Keratinocyte (primary cell): ENCODE data around the gene NAA80. TPM values are rescaled to one million over a fixed set of nuclear protein-coding genes. Genes with fewer than 3 reads are reported as not detected.

Experiments
- DNase-seq: peaks from one replicate; pipeline ENCODE4 v3.0.0-alpha.2; 2011; ENCODE audit warnings: low read depth, missing footprints, low spot score
- FAIRE-seq: peaks from 2 replicates; lab custom pipeline; 2011; peaks lifted over from hg19 to GRCh38; lab: Jason Lieb, UNC
- H2AFZ ChIP-seq: 2 replicates; pipeline ENCODE4 v1.6.0; 2012; ENCODE audit warnings: low read length, control low read depth, inconsistent platforms; ENCODE audit not compliant: control insufficient read depth
- H3K27ac ChIP-seq: 2 replicates; pipeline ENCODE4 v1.5.1; 2011; ENCODE audit warnings: low read length; ENCODE audit not compliant: control insufficient read depth, insufficient read depth
- H3K27me3 ChIP-seq: 3 replicates; pipeline ENCODE4 v1.6.0; 2011; ENCODE audit warnings: low read length; ENCODE audit not compliant: control insufficient read depth, insufficient read depth; ENCODE audit errors: extremely low read depth
- H3K36me3 ChIP-seq, 2 experiments: 2 replicates in 1 of 2; 3 replicates in 1 of 2; pipeline ENCODE4 v1.5.1; 2011; ENCODE audit warnings: low read length in 2 of 2, mild to moderate bottlenecking in 1 of 2; ENCODE audit not compliant: control insufficient read depth in 2 of 2, insufficient read depth in 2 of 2; ENCODE audit errors: extremely low read depth in 1 of 2
- H3K4me1 ChIP-seq: 3 replicates; pipeline ENCODE4 v1.5.1; 2011; ENCODE audit warnings: low read length; ENCODE audit not compliant: control insufficient read depth, insufficient read depth; ENCODE audit errors: extremely low read depth
- H3K4me2 ChIP-seq: 3 replicates; pipeline ENCODE4 v1.6.0; 2011; ENCODE audit warnings: low read depth, low read length; ENCODE audit not compliant: control insufficient read depth, insufficient read depth; ENCODE audit errors: extremely low read depth
- H3K4me3 ChIP-seq, 3 experiments: fragments of 200-600 bp in 1 of 3; sonication (generic) in 1 of 3; 2 replicates in 2 of 3; 3 replicates in 1 of 3; pipeline ENCODE4 v1.5.1; 2011 to 2016; ENCODE audit warnings: low read length in 3 of 3, mild to moderate bottlenecking in 3 of 3, control low read depth in 2 of 3, inconsistent platforms in 1 of 3, low read depth in 1 of 3, mixed read lengths in 1 of 3, mixed run types in 1 of 3, moderate library complexity in 1 of 3; ENCODE audit not compliant: control insufficient read depth in 2 of 3, insufficient read depth in 2 of 3; ENCODE audit errors: extremely low read depth in 1 of 3
- H3K79me2 ChIP-seq: 2 replicates; pipeline ENCODE4 v1.6.0; 2012; ENCODE audit warnings: low read length; ENCODE audit not compliant: control insufficient read depth, insufficient read depth
- H3K9ac ChIP-seq: 3 replicates; pipeline ENCODE4 v1.6.0; 2011; ENCODE audit warnings: low read length; ENCODE audit not compliant: control insufficient read depth, insufficient read depth; ENCODE audit errors: extremely low read depth
- H3K9me1 ChIP-seq: 3 replicates; pipeline ENCODE4 v1.6.0; 2011; ENCODE audit warnings: low read length; ENCODE audit not compliant: control insufficient read depth, insufficient read depth; ENCODE audit errors: extremely low read depth
- H3K9me3 ChIP-seq: 2 replicates; pipeline ENCODE4 v1.5.1; 2012; ENCODE audit warnings: low read depth, low read length; ENCODE audit not compliant: control insufficient read depth
- H4K20me1 ChIP-seq: 3 replicates; pipeline ENCODE4 v1.6.0; 2011; ENCODE audit warnings: low read length; ENCODE audit not compliant: control insufficient read depth, insufficient read depth; ENCODE audit errors: extremely low read depth
- EZH2 ChIP-seq: IDR thresholded peaks from one replicate; pipeline ENCODE4 v1.6.1; 2012; ENCODE audit warnings: inconsistent platforms, mild to moderate bottlenecking, low read length, moderate library complexity
- dilution Hi-C: fragments of 300-500 bp; cut with MboI; formaldehyde crosslinking; loops from one replicate; pipeline ENCODE4 v1.7.0; 2020; ENCODE audit warnings: low sequenced_read_pairs; ENCODE audit not compliant: extremely low pct_ligation_motif_present
- polyA plus RNA-seq, 5 experiments: library from polyadenylated mRNA; depleted of rRNA in 3 of 5; stranded (reverse) in 3 of 5; stranded (forward) in 1 of 5; unstranded in 1 of 5; fragments of >200 nt; gene quantifications; 1 replicate in 1 of 5; 2 replicates in 3 of 5; 3 replicates in 1 of 5; pipeline versions ENCODE4 v1.2.1 to v1.2.3, GENCODE V29; 2011 to 2012; ENCODE audit warnings: missing spikeins in 2 of 5, low read depth in 1 of 5, low replicate concordance in 1 of 5
- TF ChIP-seq, protein P1 (sequence below), 3 experiments: IDR thresholded peaks in 1 of 3; conservative IDR thresholded peaks in 1 of 3; optimal IDR thresholded peaks in 1 of 3; 2 replicates in 2 of 3; 3 replicates in 1 of 3; pipeline versions ENCODE3 to v1.5.1; 2011; ENCODE audit warnings: low read length in 3 of 3, mild to moderate bottlenecking in 3 of 3, moderate library complexity in 2 of 3, control low read depth in 1 of 3, inconsistent platforms in 1 of 3; ENCODE audit not compliant: insufficient read depth in 2 of 3; ENCODE audit errors: extremely low read depth in 1 of 3

NAA80 gene
- polyA plus RNA-seq, 1 donor (not counting 4 experiments of a cell fraction or from before 2014, with no cell fraction given), result 6.1 TPM

DNA sequence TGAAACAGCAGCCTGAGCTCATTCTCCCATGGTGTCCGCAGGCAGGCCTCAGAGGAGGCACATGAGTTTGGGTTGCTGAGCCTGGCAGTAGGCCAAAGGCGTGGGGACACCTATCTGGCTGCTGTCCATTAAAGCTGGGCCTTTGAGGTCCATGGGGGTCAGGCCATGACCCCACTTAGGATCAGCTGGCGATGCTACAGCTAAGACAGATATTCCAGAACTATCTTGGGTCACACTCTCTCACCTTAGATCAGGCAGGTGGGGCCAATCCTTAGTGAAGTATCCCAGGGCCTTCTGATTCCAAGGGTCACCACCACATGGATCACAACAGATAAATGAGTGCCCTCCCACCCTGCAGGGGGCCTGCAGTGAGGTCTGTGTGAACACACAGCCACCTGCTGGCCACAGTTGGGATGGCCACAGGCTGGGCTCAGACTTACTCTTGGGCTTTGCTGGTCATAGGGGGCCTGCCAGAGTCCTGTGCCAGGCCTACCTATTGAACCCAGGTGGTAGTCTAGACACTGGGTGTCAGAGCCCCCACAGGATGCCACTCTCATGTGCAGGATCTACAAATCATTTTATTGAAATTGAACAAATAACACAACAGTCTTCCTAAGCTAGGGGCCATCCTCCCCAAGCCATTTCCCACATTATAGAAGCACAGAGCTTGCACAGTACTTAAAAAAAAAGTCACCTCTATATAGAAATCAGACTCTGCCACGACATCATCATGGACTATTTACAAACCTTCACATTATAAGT is 25.3 kb upstream of the NAA80 start:
- Histone ChIP-seq H3K27ac (no peak overlapping the region), H3K9ac (no peak overlapping the region), H4K20me1 (no peaks in the 10 kb centered on the region), H3K9me3 (no peaks in the 10 kb centered on the region), H3K79me2 (peaks cover 35% of the 10 kb centered on the region), H3K4me1 (peaks cover 26% of the 10 kb centered on the region), H2AFZ (no peak overlapping the region), H3K27me3 (no peaks in the 10 kb centered on the region), H3K9me1 (no peaks in the 10 kb centered on the region), H3K4me3 (no peak overlapping the region), H3K36me3 (peaks cover 14 to 17% of the 10 kb centered on the region in 2 experiments), H3K4me2 (no peak overlapping the region)
- no peak for TF ChIP-seq EZH2
- TF ChIP-seq, protein P1, sequence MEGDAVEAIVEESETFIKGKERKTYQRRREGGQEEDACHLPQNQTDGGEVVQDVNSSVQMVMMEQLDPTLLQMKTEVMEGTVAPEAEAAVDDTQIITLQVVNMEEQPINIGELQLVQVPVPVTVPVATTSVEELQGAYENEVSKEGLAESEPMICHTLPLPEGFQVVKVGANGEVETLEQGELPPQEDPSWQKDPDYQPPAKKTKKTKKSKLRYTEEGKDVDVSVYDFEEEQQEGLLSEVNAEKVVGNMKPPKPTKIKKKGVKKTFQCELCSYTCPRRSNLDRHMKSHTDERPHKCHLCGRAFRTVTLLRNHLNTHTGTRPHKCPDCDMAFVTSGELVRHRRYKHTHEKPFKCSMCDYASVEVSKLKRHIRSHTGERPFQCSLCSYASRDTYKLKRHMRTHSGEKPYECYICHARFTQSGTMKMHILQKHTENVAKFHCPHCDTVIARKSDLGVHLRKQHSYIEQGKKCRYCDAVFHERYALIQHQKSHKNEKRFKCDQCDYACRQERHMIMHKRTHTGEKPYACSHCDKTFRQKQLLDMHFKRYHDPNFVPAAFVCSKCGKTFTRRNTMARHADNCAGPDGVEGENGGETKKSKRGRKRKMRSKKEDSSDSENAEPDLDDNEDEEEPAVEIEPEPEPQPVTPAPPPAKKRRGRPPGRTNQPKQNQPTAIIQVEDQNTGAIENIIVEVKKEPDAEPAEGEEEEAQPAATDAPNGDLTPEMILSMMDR (optimal IDR thresholded peaks at IDR 0.05 in 1 of 3, IDR thresholded peaks at IDR 0.05 in 1 of 3, conservative IDR thresholded peaks at IDR 0.05 in 1 of 3; ENCODE audit: extremely low read depth in 1 of 3, insufficient read depth in 2 of 3, low read length in 3 of 3), result peak in 2 of 3 experiments; percentile 88 to 89
- FAIRE-seq (peak; percentile 75), DNase-seq (no peak)
- dilution Hi-C loops, result no loop called here

DNA sequence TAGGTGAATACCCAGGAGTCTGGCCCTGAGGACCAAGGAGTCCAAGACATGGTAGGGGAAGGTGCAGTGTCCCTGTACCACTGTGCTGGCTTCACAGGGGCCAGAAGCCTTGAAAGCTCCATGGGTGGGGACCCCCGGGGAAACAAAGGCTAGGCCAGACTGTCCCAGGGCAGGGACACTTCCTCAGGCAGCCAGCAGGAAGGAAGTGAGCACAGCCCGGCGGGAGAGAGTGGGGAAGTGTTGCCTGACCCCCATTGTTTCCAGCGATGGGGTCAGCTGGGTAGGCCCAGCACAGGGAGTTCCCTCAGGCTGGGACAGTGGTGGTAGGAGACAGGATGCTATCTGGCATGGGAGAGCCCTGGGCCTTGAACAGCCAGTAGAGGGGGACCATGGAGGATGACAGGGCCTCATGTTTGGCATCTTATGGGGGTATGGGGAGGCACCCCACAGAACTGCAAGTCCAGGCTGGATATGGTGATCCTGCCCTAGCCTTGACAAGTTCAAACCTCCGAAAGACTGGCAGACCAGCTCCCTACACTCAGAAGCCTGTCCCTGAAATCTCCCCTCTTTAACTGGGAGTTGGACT is 24.5 kb upstream of the NAA80 start:
- H2AFZ ChIP-seq, result no peak overlapping the region
- no peak overlapping the region for H3K27ac ChIP-seq
- H3K36me3 ChIP-seq, result peaks cover 17 to 21% of the 10 kb centered on the region in 2 experiments
- no peak overlapping the region for H3K4me3 ChIP-seq
- H3K79me2 ChIP-seq, result peaks cover 42% of the 10 kb centered on the region
- TF ChIP-seq, protein P1 (optimal IDR thresholded peaks at IDR 0.05 in 1 of 3, IDR thresholded peaks at IDR 0.05 in 1 of 3, conservative IDR thresholded peaks at IDR 0.05 in 1 of 3; ENCODE audit: extremely low read depth in 1 of 3, insufficient read depth in 2 of 3, low read length in 3 of 3), result no peak
- TF ChIP-seq EZH2, result no peak
- H3K9me1 ChIP-seq, result peaks cover 2% of the 10 kb centered on the region
- H3K9me3 ChIP-seq, result no peaks in the 10 kb centered on the region
- dilution Hi-C loops, result no loop called here
- no peaks in the 10 kb centered on the region for H3K27me3 ChIP-seq
- no peak for FAIRE-seq
- peaks cover 30% of the 10 kb centered on the region for H3K4me1 ChIP-seq
- H4K20me1 ChIP-seq, result no peaks in the 10 kb centered on the region
- H3K4me2 ChIP-seq, result no peak overlapping the region
- no peak for DNase-seq
- no peak overlapping the region for H3K9ac ChIP-seq
